Measurements from ENCODE around the gene EPS8. TPM values are rescaled to one million over a fixed set of nuclear protein-coding genes. Genes with fewer than 3 reads are reported as not detected.

The EPS8 gene
- total and polyA plus RNA-seq, 7 donors, result 47.7 to 132 (median 108) TPM

DNA sequence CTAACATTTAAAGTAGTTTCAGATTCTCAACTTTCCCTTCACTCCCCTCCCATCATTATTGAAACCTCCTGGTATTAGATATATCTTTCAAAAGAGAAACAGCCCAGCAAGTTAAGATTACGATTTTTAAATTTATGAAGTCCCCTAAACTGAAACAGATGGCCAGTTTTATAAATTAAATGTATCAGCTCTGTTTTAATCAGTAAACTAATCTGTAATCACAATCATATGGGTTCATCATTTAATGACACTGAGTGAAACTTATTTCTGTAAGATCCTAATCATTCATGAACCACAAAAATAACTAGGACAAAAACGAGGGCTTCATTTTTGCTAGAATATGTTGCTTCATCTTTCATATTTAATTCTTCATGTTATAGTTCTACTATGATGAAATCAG is 137.8 kb downstream of the EPS8 start:
- intact Hi-C loops (cut with DNase I), result no loop called here

DNA sequence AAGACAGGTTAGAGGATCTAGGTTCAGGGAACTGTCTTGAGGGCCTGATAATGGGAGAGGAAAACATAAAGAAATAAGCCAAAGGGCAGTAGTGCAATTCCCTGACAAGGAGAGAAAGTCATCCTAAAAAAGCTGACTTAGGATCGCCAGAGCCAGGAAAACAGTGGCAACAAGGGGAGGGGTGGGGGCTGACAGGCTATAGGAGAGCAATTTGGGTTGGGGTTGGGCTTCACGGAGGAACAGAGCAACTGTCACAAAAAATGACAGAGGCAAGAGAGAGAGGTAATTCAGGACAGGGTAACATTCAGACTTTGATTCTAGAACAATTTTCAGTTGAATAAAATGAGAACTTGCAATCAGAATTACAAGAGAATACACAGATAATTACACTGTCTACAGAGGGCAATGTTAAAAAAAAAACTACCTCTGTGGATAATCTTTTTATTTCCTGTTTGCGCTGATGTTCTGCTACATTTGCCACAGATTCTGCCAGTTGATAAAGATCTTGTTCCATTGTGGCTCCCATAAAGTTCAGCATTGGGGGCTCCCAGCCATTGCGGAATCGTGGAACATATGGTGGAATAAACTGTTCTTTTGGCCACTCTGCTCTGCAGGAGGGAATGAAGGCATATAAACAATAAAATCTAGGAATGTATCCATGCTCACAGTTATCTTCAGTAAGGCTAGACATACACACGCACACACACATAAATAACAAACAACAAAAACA is 138.6 kb downstream of the EPS8 start:
- intact Hi-C loops (cut with DNase I), result no loop called here
- WGBS, 2 donors, result 84 to 86% methylated on average over 6 of the region's 6 CpGs
- DNase-seq, result no peak

More for the DNA sequence above, 137.8 kb downstream of the EPS8 start:
- H3K4me1 ChIP-seq, result peaks cover 0 to 9% (median 0%) of the 10 kb centered on the region in 4 donors
- no peaks in the 10 kb centered on the region for H3K27me3 ChIP-seq
- TF ChIP-seq POLR2AphosphoS5 (IDR thresholded peaks at IDR 0.05) (no peak), EP300 (IDR thresholded peaks at IDR 0.05) (no peak), POLR2A (IDR thresholded peaks at IDR 0.05) (no peak)
- TF ChIP-seq, protein P1, sequence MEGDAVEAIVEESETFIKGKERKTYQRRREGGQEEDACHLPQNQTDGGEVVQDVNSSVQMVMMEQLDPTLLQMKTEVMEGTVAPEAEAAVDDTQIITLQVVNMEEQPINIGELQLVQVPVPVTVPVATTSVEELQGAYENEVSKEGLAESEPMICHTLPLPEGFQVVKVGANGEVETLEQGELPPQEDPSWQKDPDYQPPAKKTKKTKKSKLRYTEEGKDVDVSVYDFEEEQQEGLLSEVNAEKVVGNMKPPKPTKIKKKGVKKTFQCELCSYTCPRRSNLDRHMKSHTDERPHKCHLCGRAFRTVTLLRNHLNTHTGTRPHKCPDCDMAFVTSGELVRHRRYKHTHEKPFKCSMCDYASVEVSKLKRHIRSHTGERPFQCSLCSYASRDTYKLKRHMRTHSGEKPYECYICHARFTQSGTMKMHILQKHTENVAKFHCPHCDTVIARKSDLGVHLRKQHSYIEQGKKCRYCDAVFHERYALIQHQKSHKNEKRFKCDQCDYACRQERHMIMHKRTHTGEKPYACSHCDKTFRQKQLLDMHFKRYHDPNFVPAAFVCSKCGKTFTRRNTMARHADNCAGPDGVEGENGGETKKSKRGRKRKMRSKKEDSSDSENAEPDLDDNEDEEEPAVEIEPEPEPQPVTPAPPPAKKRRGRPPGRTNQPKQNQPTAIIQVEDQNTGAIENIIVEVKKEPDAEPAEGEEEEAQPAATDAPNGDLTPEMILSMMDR (IDR thresholded peaks at IDR 0.05), result no peak
- H3K36me3 ChIP-seq, result peaks cover 0 to 56% (median 20%) of the 10 kb centered on the region in 4 donors
- H3K9me3 ChIP-seq, result no peaks in the 10 kb centered on the region
- H3K27ac ChIP-seq, result no peak overlapping the region
- no peak for DNase-seq
- WGBS, 2 donors, result 81 to 90% methylated on average over 2 of the region's 2 CpGs
- no peak overlapping the region for H3K4me3 ChIP-seq

DNA sequence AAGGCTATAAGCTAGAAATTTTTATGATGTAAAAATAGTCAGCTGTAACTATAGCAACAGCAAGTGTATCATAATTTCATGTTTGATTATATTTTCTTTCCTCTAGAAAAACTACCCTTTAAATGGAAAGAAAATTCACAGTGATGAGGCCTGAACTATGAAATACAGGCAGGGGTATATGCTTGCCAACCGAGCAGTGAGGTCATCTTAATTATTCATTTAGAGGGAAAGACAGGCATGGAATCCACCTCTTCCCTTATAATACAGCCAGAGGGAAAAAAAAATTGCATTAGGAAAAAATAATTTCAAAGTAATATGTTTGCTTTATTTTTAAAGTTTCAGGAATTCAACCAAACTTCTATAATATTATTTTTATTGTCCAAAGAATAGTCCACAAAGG is 139.8 kb downstream of the EPS8 start:
- no peak for DNase-seq
- WGBS, 2 donors, result 75 to 76% methylated on average over 1 of the region's 1 CpG
- peaks cover 0 to 9% (median 0%) of the 10 kb centered on the region in 4 donors for H3K4me1 ChIP-seq
- H3K27ac ChIP-seq, result no peak overlapping the region
- H3K27me3 ChIP-seq, result no peaks in the 10 kb centered on the region
- TF ChIP-seq, protein P1 (IDR thresholded peaks at IDR 0.05), result no peak
- no peak for TF ChIP-seq POLR2AphosphoS5 (IDR thresholded peaks at IDR 0.05)
- peaks cover 0 to 46% (median 20%) of the 10 kb centered on the region in 4 donors for H3K36me3 ChIP-seq
- intact Hi-C loops (cut with DNase I), result no loop called here
- no peak overlapping the region for H3K4me3 ChIP-seq
- H3K9me3 ChIP-seq, result no peaks in the 10 kb centered on the region

More for the DNA sequence above, 138.6 kb downstream of the EPS8 start:
- no peak overlapping the region for H3K27ac ChIP-seq
- H3K4me1 ChIP-seq, result peaks cover 0 to 9% (median 0%) of the 10 kb centered on the region in 4 donors
- no peak overlapping the region for H3K4me3 ChIP-seq
- no peak for TF ChIP-seq POLR2A (IDR thresholded peaks at IDR 0.05)
- TF ChIP-seq EP300 (IDR thresholded peaks at IDR 0.05), result no peak
- TF ChIP-seq, protein P1 (IDR thresholded peaks at IDR 0.05), result no peak
- no peak for TF ChIP-seq POLR2AphosphoS5 (IDR thresholded peaks at IDR 0.05)
- H3K27me3 ChIP-seq, result no peaks in the 10 kb centered on the region
- H3K9me3 ChIP-seq, result no peaks in the 10 kb centered on the region
- peaks cover 0 to 56% (median 20%) of the 10 kb centered on the region in 4 donors for H3K36me3 ChIP-seq

DNA sequence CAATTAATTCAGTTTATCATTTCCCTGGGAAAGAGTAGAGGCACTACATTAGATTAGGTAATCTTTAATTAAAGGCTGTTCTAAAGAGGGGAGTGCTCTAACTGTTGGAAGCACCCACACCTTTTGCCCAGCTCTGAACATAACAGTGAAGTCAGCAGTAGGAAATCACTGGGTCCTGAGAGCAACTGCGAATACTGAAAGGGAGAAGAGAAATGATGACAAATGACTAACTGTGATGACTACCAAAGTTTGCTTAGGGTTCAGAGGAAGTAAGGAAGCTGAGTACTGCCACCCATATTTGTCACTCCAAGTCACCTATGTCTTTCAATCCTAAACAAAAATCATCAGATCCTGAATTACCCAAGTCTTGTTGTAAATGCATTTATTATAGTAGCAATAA is 140.6 kb downstream of the EPS8 start:
- intact Hi-C loops (cut with DNase I), result no loop called here
- TF ChIP-seq POLR2A (IDR thresholded peaks at IDR 0.05) (no peak), EP300 (IDR thresholded peaks at IDR 0.05) (no peak), POLR2AphosphoS5 (IDR thresholded peaks at IDR 0.05) (no peak)
- TF ChIP-seq, protein P1 (IDR thresholded peaks at IDR 0.05), result no peak
- no peak for DNase-seq
- WGBS, 2 donors, result 87% methylated on average over 1 of the region's 1 CpG
- Histone ChIP-seq H3K4me1 (peaks cover 0 to 9% (median 0%) of the 10 kb centered on the region in 4 donors), H3K27ac (no peak overlapping the region), H3K27me3 (no peaks in the 10 kb centered on the region), H3K4me3 (no peak overlapping the region), H3K9me3 (no peaks in the 10 kb centered on the region), H3K36me3 (peaks cover 0 to 39% (median 19%) of the 10 kb centered on the region in 4 donors)

Data from sigmoid colon (tissue), 7 donors.